GM19468 (cell line): Measurements from ENCODE around the gene TMED1.

ENCODE experiments used
- ATAC-seq: cut with Tn5 transposase; IDR thresholded peaks from one replicate; pipeline ENCODE4 v1.9.1; 2021; ENCODE audit warnings: mild to moderate bottlenecking, moderate library complexity, moderate number of reproducible peaks; ENCODE audit not compliant: unreplicated experiment; ENCODE audit errors: extremely low read depth

Gene TMED1

DNA sequence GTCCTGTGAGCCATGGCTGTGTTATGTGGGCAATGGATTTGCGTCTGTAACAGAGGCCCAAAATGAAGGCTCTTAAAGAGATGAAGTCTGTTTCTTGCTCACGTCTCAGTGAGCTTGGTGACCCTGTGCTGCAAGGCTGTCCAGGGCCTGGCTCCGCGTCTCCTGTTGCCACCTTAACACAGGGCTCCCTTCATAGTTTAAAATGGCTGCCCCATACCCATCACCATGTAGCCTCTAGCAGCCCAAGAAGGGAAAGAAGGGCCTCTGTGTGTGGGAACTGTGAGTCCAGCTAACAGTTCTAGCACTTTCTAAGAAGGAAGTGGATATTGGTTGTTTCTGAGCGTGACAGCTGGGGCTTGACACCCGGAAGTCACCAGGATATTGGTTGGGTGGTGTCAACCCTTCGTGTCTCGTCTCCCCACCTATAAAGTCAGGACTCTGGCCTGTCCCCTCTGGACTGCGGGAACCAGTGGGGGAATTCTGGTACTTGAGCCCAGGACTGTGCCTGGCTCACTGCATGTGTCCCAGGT is 20.9 kb downstream of the TMED1 start:
- no peak for ATAC-seq

- no peak for ATAC-seq
Observed at GRCh38 chr19:10812902-10813404, 23.1 kb downstream of the TMED1 start.

- ATAC-seq, result no peak
Observed at GRCh38 chr19:10812196-10812595, 23.8 kb downstream of the TMED1 start.

DNA sequence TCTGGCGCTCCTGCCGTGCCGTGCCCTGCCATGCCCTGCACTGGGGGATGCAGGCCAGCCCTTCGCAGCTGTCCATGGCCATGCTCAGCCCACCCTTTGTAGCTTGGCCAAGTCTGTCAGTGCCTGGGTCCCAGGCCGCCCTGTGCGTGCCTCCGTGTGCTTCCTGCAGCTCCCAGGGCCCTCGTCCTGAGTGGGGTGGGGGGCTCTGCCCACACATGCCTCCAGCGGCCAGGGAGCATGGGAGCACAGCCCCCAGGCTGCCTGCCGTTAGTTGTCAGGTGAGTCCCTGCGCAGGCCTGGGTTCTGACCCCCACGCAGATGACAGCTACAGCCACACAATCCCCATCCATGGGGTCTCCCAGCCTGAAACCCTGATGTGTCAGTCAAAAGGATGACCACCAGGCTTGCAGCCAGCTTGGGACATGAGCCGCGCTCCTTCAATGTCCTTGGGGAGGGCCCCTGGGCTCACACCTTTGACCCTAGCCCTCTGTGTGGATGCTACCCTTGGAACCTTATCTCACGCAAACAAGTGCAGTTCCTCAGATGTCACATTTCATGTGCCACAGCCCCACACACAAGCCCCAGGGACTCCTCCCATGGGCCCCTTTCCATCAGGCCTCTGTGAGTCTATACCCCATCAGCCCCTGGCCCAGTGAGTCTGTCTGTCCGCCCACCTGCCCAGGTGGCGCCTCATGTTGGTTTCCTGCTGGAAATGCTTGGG is 24.5 kb downstream of the TMED1 start:
- no peak for ATAC-seq

DNA sequence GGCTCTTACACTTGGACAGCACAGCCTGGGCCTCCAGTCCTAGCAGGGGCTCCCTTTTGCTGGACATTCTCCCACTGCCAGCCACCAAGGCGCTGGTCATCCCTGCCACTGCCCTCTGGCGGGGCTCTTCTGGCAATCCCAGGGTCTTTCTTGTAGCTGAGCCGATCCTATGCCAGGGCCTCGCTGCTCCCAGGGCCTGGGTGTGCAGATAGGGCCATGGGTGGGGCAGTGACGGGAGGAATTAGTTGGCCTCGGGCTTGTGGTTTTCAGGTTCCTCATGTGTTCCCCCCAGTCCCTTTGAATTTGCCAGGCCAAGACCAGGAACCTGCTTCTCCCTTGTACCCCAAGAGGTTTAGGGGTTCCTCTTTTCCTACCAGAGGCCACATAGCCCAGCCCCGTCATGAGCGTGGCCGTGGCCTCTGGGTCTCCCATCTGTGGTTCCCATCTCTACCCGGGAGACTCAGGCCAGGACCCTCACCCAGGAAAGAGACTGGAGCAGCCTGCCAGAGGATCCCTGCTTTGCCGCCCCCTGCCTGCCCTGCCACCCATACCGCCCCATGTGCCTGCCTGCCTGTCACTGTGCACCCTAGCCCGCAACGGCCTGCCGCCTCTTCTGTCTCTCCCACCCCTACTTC is 26.2 kb downstream of the TMED1 start:
- no peak for ATAC-seq

- ATAC-seq, result no peak
Observed at GRCh38 chr19:10808937-10809649, 26.9 kb downstream of the TMED1 start.

- no peak for ATAC-seq
Observed at GRCh38 chr19:10805758-10806247, 30.2 kb downstream of the TMED1 start.

DNA sequence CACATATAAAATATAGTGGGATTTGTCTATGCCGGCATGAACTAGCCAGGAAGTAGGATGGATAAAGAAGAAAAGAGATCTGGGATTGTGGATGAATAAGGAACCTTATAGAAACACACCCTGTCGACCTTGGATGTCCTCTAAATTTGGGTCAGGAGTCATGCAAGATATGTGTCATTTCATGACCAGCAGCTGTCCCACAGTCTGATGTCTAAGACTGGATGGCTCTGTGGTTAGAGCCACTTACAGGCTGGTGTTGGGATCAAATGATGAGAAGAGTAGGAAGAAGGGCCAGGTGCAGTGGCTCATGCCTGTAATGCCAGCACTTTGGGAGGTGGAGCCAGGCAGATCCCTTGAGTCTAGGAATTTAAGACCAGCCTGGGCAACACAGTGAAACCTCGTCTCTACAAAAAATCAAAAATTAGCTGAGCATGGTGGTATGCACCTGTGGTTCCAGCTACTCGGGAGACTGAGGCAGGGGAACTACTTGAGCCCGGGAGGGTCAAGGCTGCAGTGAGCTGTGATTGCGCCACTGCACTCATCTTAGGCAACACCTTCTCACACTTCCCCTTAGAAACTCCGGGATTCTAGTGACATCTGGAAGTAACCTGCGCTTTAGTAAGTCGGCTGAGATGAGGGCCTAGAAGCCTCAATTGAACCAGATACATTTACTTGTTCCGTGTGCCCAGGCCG is 30.8 kb downstream of the TMED1 start:
- ATAC-seq, result no peak

DNA sequence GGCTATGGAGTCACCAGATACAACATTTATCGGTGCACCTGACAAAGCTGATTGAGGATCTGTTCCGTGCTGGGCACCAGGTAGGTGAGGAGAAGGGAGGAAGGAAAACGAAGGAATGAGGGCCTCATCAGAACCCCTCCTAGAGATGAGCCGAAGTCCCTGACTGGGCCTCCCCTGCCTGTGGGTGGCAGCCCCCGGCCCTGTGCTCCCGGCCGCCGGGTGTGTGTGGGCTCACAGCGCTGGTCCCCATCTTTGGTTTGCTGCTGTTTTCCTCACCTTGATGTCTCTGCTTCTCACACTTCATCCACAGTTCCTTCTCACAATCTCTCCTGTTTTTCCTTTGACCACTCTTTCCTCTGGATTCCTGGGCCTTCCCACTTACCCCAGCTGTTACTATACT is 32.8 kb downstream of the TMED1 start:
- ATAC-seq, result no peak

DNA sequence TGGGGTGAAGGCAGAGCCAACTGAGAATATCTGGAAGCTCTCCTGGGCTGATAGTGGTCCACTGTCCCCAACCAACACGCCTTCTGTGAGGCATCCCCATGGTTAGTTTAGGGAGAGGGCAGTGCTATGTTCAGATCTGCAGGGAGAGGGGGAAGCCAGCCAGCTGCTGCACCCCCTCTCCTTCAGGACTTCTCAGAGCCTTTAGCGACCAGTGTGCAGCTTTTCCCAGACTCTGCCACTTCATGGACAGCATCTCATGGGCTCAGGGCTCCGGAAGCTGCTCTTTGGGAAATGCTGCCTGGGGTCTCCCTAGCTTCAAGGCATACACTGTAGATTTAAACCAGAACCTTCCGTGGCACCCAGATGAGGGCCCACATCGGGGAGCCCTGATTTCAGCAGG is 33.5 kb downstream of the TMED1 start:
- no peak for ATAC-seq

DNA sequence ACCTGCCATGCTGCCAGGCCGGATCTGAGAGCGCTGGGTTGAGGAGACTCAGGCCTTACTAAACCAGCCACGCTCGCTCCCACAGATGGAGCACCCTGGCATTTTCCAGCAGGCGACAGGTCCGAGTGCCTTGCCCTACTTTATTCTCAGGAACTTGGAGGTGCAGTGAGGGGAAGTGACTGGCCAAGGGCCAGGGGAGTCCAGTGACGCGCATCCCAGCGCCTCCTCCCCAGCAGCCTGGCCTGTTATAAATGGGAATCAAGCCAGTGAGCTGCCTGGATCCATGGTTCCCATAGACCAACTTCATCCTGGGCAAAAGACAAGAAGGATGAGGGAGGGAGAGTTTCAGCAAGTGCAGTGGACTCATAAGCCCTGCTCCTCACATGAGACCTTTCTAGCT is 35.5 kb downstream of the TMED1 start:
- no peak for ATAC-seq

- ATAC-seq, result no peak
Observed at GRCh38 chr19:10797541-10798256, 38.3 kb downstream of the TMED1 start.

- ATAC-seq, result no peak
Observed at GRCh38 chr19:10797078-10797477, 38.9 kb downstream of the TMED1 start.

DNA sequence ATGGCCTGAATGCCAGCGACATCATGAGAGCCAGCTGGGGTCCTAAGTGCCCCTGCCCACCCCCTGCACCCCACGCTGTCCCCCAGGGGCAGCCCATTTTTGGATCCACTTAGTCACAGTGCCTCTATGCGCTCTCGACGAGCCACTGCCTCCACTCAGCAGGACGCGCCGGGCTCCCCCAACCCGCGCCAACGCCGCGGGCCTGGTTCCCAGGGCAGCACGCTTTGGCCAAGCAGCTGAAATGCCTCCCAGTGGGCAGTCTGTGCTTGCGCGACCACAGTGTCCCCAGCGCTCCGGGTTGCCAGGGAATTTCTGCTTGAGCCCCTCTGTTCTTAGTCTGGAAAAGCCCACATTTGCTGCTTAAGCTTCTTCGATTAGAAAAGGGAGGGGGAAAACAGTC is 39.4 kb downstream of the TMED1 start:
- no peak for ATAC-seq

DNA sequence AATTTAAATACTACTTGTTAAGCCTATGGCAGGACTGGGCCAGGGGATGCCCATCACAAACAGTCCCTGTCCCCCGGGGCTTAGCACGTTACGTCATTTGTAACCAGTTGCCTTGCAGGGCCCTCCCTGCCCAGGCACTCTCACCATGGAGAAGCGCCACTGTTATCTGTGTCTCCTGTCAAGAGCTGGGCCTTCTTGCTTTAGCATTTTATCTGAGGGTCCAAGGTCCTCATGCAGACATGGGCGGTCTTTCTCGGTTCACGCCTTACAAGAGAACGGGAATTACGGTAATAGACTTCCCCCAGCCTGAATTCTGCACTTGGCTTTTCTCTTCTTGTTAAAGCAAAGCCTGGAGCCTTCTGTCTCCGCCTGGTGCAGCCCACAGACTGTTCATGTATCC is 46.1 kb downstream of the TMED1 start:
- ATAC-seq, result no peak

- no peak for ATAC-seq
Observed at GRCh38 chr19:10788146-10788545, 47.9 kb downstream of the TMED1 start.

- ATAC-seq, result no peak
Observed at GRCh38 chr19:10784257-10784656, 51.8 kb downstream of the TMED1 start.

DNA sequence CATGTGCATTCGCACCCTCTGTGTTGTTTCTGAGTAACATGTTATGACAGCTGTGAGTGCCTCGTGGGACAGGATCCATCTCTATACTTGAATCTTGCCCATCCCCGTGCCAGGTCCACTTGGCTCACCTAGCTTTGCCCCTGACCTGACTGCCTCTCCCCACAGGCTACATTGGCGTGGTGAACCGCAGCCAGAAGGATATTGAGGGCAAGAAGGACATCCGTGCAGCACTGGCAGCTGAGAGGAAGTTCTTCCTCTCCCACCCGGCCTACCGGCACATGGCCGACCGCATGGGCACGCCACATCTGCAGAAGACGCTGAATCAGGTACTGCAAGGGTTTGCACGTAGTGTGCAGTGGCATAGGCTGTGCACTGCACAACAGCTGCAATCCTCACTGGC is 53.2 kb downstream of the TMED1 start:
- no peak for ATAC-seq
